Measurements from ENCODE around the gene POLR3H.

- TF ChIP-seq CTCF (conservative IDR thresholded peaks at IDR 0.05; ENCODE audit: low read depth, low read length) (no peak), EZH2 (IDR thresholded peaks at IDR 0.05; ENCODE audit: borderline replicate concordance, low read depth, low read length, poor library complexity, severe bottlenecking) (no peak)
Measured at GRCh38 chr22:41485033-41485432, 59.2 kb downstream of the POLR3H start.

Measured in A673 (cell line).